WTC11 (cell line): ENCODE data around the gene CRADD.

Experiments used
- CREB1 ChIP-seq: sonication (generic); formaldehyde crosslinking; IDR thresholded peaks from 2 replicates; pipeline ENCODE4 v1.8.0; 2023; ENCODE audit warnings: mild to moderate bottlenecking, missing genetic modification reagents
- CTCF ChIP-seq: fragments of 200-600 bp; IDR thresholded peaks from 2 replicates; pipeline ENCODE4 v1.8.0; 2022; ENCODE audit warnings: antibody characterized with exemption
- HMGXB4 ChIP-seq: sonication (generic); formaldehyde crosslinking; IDR thresholded peaks from 2 replicates; pipeline ENCODE4 v1.8.1; 2023; ENCODE audit warnings: mild to moderate bottlenecking, moderate library complexity, missing genetic modification reagents
- MAX ChIP-seq: sonication (generic); formaldehyde crosslinking; IDR thresholded peaks from 2 replicates; pipeline ENCODE4 v1.8.0; 2022; ENCODE audit warnings: mild to moderate bottlenecking, missing genetic modification reagents
- USF2 ChIP-seq: sonication (generic); formaldehyde crosslinking; IDR thresholded peaks from 2 replicates; pipeline ENCODE4 v1.8.1; 2023; ENCODE audit warnings: mild to moderate bottlenecking, missing genetic modification reagents, moderate library complexity

GRCh38 chr12:93743999-93744689 lies 67.0 kb downstream of the CRADD start:
- TF ChIP-seq CTCF (no peak), MAX (CRISPR knock-in tag) (no peak), HMGXB4 (CRISPR knock-in tag) (no peak), USF2 (no peak), CREB1 (CRISPR knock-in tag) (no peak)
